HG02870 (cell line): Measurements from ENCODE around the gene CDK1.
A peak's percentile ranks its signal among the peaks of the same experiment; 100 is the strongest.

ENCODE experiments used
- ATAC-seq: cut with Tn5 transposase; IDR thresholded peaks from one replicate; pipeline ENCODE4 v1.9.1; 2021; ENCODE audit warnings: mild to moderate bottlenecking, moderate library complexity; ENCODE audit not compliant: unreplicated experiment

The CDK1 gene

GRCh38 chr10:60778214-60778970 is at the start of gene CDK1:
Gene CDK1, plus strand, starts transcription at chr10:60778478. Its CDS starts 1,688 bp downstream, at chr10:60780166.
- peak; percentile 95 for ATAC-seq

GRCh38 chr10:60729106-60729505 is 49.2 kb upstream of the CDK1 start:
- no peak for ATAC-seq

DNA sequence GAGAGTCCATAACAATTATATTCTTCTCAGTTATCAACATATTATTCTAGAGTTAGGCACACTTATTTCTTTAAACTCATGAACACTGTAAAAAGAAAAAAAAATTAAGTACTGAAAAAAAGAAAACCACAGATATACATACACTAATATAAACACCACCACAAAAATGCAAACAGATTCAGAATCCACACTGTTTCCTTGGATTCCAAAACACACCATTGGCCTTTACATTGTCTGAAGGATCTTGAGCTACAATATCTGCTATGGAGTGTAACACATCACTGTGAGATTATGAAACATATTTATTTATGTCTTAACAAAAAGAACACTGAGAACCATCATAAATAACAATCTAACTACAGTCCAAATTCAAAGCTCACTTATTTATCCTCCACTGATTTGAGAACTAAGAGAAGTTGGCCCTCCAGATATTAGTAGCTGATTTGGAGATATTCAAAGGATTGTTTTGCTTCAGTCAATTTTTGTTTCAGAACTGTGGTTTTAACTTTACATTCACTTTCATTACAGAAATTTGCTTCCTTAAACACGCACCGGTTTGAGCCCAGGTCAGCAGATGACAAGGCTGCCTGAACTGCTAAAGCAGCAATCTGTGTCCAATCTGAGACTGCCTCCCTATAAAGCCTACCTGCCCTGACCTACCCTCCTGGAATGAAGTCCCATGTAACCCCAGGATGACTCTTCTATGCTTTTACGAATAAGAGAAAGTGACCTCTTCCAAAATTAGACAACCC is 47.0 kb upstream of the CDK1 start:
- peak; percentile 88 for ATAC-seq

- no peak for ATAC-seq
Observed at GRCh38 chr10:60732198-60732806, 46.0 kb upstream of the CDK1 start.

GRCh38 chr10:60732807-60733516 is 45.3 kb upstream of the CDK1 start:
- peak; percentile 49 for ATAC-seq

DNA sequence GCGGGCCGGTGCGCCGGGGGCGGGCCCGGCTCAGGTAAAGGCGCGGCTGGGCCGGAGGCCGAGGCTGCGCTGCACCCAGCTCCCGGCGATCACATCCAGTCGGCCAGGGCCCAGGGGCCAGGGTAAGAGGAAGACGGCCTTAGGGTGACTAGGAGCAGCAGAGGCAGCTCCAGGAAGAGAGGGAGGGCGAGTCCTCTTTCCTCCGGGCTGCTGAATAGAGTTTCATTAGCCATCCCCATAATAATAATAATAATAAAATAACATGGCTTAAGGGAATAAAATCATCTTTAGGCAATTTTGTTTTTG is 44.8 kb upstream of the CDK1 start:
- ATAC-seq: no peak

DNA sequence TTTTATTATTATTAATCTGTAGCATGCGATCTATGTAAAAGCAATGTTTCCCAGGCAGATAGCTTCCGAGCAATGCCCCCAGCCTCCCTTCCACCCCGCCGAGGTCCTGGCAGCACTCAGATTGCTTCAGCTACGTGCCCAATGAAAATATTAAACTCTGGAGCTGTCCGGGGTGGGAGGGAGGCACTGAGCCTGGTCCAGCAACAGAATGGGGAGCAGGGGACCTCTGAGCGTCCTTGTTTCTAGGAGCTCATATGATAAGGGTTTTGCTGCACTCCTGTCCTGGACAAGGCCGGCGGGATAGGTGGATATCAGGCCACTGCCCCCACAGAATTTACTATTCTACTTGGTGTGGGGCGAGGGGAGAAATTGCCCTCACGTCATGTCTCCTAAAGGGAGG is 44.5 kb upstream of the CDK1 start:
- no peak for ATAC-seq

GRCh38 chr10:60734226-60734625 is 44.1 kb upstream of the CDK1 start:
- ATAC-seq: no peak

DNA sequence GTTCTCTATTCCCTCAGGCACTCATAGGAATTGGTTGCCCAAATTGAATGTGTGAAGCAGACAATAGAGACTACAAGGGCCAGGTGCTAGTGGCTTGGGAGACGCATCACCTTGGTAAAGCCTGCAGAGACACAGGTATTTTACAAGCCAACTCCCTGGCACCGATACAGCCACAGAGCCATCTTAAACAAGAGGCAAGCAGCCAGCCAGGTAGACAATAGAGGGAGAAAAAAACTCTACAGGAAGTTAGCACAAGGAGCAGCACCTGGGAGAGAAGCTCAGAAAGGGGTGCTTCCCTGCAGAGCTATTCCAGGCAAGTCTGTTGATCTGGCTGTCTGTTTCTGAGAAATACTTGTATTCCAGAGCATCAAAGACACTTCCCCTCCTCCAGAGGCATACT is 43.0 kb upstream of the CDK1 start:
- ATAC-seq: no peak

DNA sequence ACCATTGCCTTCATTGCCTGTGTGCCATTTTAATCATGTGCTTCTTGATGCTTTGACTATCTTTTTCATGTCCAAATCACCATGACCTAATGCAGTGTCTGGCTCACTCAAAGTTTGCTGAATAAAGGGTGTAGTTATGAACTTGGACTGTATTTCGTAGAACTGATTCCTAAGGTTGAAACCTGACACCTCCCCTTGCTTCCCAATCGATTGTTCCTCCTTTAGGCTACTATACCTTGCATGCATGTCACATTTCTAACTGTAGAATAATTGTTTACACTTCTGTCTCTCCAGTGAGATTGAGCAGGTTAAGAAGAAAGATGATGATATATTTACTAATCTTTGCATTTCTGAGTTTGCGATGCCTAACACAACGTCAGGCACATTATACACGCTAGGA is 41.0 kb upstream of the CDK1 start:
- ATAC-seq: no peak

GRCh38 chr10:60739558-60739957 is 38.7 kb upstream of the CDK1 start:
- ATAC-seq: no peak

DNA sequence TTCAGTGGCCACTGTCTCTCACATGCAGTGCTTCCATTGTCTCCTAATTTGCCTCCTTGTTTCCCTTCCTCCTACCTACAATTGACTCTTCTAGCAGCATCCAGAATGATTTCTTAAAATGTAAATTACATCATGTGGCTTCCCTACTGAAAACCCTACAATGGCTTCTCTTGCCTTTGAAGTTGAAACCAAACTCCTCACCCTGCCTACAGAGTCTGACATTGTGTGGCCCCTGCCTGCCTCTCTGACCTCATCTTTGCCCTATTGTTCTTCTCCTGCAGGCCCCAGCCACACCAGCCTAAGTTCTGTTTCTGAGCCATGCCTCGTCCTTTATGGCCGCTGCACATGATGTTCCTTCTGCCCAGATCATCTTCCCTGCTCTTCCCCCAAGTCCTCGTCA is 35.8 kb upstream of the CDK1 start:
- ATAC-seq: no peak

DNA sequence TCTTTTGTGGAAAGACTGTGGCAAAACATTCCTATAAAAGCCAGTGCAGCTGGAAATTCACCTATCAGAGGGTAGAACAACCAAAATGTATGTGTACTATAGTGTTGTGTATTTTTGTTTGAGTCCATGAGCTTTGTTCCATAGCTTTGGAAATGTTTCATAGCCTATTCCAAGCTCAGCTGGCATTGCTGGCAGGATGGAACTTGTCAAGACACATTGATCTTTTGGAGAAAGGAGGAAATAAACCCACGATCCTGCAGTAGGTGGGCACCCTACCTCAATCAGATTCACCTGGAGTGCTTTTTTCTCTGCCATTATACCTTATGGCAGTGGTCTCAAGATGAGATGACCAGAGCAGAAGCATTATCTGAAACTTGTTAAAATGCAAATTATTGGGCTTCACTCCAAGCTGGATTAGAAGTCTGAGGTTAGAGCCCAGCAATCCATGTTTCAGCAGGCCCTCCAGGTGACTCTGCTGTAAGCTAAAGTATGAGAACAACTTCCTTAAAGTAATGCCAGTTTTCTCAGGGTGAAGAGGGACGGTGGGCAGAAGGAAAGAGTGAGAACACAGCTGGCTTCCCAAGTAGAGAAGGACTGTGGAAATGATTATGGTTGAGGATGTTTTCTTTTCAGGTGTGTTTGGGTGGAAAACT is 30.3 kb upstream of the CDK1 start:
- ATAC-seq: no peak

DNA sequence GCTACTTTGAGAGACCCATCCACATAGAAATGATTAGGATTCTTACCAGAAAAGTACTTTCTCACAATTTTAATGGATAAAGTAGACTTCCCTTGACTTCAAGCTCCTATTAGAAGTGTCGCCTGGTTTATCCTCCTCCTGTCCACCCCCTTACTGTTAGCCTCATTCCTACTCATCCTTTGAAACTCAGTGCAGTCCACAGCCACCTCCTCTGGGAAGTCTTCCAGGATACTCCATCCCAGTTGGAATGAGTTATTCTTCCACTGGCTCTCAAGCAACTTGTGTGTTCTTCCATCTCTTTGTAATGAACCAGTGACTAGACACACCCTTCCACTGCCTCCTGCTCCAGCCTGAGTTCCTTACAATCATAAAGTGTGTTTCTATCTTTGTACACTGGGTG is 25.1 kb upstream of the CDK1 start:
- no peak for ATAC-seq

GRCh38 chr10:60753817-60754216 is 24.5 kb upstream of the CDK1 start:
- no peak for ATAC-seq

GRCh38 chr10:60757420-60757895 is 20.8 kb upstream of the CDK1 start:
- no peak for ATAC-seq

DNA sequence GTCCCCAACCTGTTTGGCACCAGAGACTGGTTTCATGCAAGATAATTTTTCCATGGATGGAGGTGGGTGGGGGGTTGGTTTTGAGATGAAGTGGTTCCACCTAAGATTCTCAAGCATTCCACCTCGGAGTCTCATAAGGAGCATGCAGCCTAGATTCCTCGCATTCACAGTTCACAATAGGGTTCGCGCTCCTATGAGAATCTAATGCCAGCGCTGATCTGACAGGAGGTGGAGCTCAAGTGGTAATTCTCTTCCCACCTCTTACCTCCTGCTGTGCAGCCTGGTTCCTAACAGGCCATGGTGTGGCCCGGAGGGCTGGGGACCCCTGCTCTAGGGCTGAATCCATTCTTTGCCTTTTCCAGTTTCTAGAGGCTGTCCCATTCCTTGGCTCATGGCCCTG is 19.1 kb upstream of the CDK1 start:
- no peak for ATAC-seq

GRCh38 chr10:60760711-60761210 is 17.5 kb upstream of the CDK1 start:
- ATAC-seq: no peak

DNA sequence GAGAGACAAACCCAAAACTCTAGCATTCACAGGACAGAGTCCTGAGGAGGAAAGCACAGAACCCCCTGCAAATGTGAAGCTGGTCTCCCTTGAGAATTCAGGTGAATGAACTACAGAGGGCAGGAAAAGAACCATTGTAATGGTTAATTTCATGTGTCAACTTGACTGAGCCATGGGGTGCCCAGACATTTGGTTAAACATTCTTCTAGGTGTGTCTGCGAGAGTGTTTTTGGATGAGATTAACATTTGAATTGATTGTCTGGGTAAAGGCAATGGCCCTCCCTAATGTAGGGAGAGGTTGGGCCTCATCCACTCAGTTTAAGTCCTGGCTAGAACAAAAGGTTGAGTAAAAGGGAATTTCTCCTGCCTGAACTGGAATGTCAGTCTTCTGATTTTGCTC is 15.7 kb upstream of the CDK1 start:
- ATAC-seq: no peak

- no peak for ATAC-seq
Observed at GRCh38 chr10:60767424-60767823, 10.9 kb upstream of the CDK1 start.

DNA sequence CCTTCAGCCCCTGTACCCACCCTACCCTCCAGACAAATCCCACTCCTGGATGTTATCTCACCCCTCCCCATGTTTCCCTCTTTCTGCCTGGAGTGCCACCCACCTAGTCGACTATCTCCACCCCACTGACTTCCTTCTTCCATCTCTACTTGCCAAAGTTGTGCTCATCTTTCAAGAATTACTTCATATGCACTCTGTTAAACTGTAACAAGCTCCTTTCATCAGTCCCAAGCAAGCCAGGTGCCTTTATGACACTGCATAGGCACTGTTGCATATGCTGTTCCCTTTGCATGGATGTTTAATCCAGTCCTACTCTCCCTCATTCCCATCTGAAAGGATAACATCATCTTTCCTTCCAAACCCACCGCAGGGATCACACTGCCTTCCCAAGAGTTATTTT is 8.9 kb upstream of the CDK1 start:
- ATAC-seq: no peak
